ENCODE measurements around the gene CCDC112.

The CCDC112 gene

GRCh38 chr5:115298811-115299210 lies 2.4 kb upstream of the CCDC112 start:
- no peak for TF ChIP-seq CTCF (IDR thresholded peaks at IDR 0.05)
- peaks cover 15% of the 10 kb centered on the region for H3K36me3 Mint-ChIP-seq (ENCODE audit: low read depth)
- no peak for DNase-seq

GRCh38 chr5:115297031-115297430 lies 577 bp upstream of the CCDC112 start:
- H3K36me3 Mint-ChIP-seq (ENCODE audit: low read depth) = peaks cover 33% of the 10 kb centered on the region
- peaks cover 13% of the 10 kb centered on the region for H3K27me3 Mint-ChIP-seq (ENCODE audit: low read depth, poor library complexity)
- no peak overlapping the region for H3K27ac Mint-ChIP-seq
- H3K4me1 Mint-ChIP-seq = peaks cover 18% of the 10 kb centered on the region
- H3K4me3 Mint-ChIP-seq = peak overlapping the region; percentile 67
- no peak for DNase-seq
- no peak for TF ChIP-seq CTCF (IDR thresholded peaks at IDR 0.05)
- H3K9me3 Mint-ChIP-seq = peaks cover 32% of the 10 kb centered on the region

More at GRCh38 chr5:115298811-115299210, 2.4 kb upstream of the CCDC112 start:
- H3K4me1 Mint-ChIP-seq = peaks cover 18% of the 10 kb centered on the region
- no peak overlapping the region for H3K27ac Mint-ChIP-seq
- H3K4me3 Mint-ChIP-seq = no peak overlapping the region
- peaks cover 13% of the 10 kb centered on the region for H3K27me3 Mint-ChIP-seq (ENCODE audit: low read depth, poor library complexity)
- peaks cover 14% of the 10 kb centered on the region for H3K9me3 Mint-ChIP-seq

GRCh38 chr5:115295777-115296123 lies 704 bp downstream of the CCDC112 start:
- peaks cover 44% of the 10 kb centered on the region for H3K9me3 Mint-ChIP-seq
- peaks cover 45% of the 10 kb centered on the region for H3K36me3 Mint-ChIP-seq (ENCODE audit: low read depth)
- DNase-seq = no peak
- TF ChIP-seq CTCF (IDR thresholded peaks at IDR 0.05) = no peak
- H3K27me3 Mint-ChIP-seq (ENCODE audit: low read depth, poor library complexity) = peaks cover 13% of the 10 kb centered on the region
- peak overlapping the region; percentile 97 for H3K4me3 Mint-ChIP-seq
- H3K4me1 Mint-ChIP-seq = peaks cover 18% of the 10 kb centered on the region
- H3K27ac Mint-ChIP-seq = no peak overlapping the region

- Mint-ChIP-seq H3K9me3 (peaks cover 56% of the 10 kb centered on the region), H3K27me3 (ENCODE audit: low read depth, poor library complexity) (no peaks in the 10 kb centered on the region), H3K27ac (no peak overlapping the region), H3K36me3 (ENCODE audit: low read depth) (peaks cover 65% of the 10 kb centered on the region), H3K4me3 (no peak overlapping the region), H3K4me1 (peaks cover 18% of the 10 kb centered on the region)
- no peak for TF ChIP-seq CTCF (IDR thresholded peaks at IDR 0.05)
- no peak for DNase-seq
These were observed 5.1 kb downstream of the CCDC112 start for GRCh38 chr5:115291397-115291796.

- H3K27ac Mint-ChIP-seq = no peak overlapping the region
- no peak overlapping the region for H3K4me3 Mint-ChIP-seq
- H3K9me3 Mint-ChIP-seq = peaks cover 43% of the 10 kb centered on the region
- peaks cover 15% of the 10 kb centered on the region for H3K4me1 Mint-ChIP-seq
- no peaks in the 10 kb centered on the region for H3K27me3 Mint-ChIP-seq (ENCODE audit: low read depth, poor library complexity)
- DNase-seq = no peak
- peaks cover 66% of the 10 kb centered on the region for H3K36me3 Mint-ChIP-seq (ENCODE audit: low read depth)
- no peak for TF ChIP-seq CTCF (IDR thresholded peaks at IDR 0.05)
These were observed 7.3 kb downstream of the CCDC112 start for GRCh38 chr5:115289104-115289503.

GRCh38 chr5:115284021-115284420 lies 12.4 kb downstream of the CCDC112 start:
- H3K36me3 Mint-ChIP-seq (ENCODE audit: low read depth) = peaks cover 26% of the 10 kb centered on the region
- DNase-seq = no peak
- no peaks in the 10 kb centered on the region for H3K9me3 Mint-ChIP-seq
- peaks cover 15% of the 10 kb centered on the region for H3K4me1 Mint-ChIP-seq
- TF ChIP-seq CTCF (IDR thresholded peaks at IDR 0.05) = no peak
- H3K27me3 Mint-ChIP-seq (ENCODE audit: low read depth, poor library complexity) = peaks cover 2% of the 10 kb centered on the region
- H3K4me3 Mint-ChIP-seq = no peak overlapping the region
- H3K27ac Mint-ChIP-seq = no peak overlapping the region
